Heart left ventricle (tissue), 16 donors: ENCODE data around the gene UEVLD. TPM values are rescaled to one million over a fixed set of nuclear protein-coding genes. Genes with fewer than 3 reads are reported as not detected.

Source experiments
- ATAC-seq, 4 donors: fragments of 200-7000 bp; cut with Tn5 transposase; one replicate each; pipeline ENCODE4 v1.9.1; 2020 to 2022; ENCODE audit warnings: moderate library complexity in 4 of 4, mild to moderate bottlenecking in 3 of 4, moderate number of reproducible peaks in 1 of 4
- DNase-seq, 5 donors: peaks; one replicate each; pipeline ENCODE4 v3.0.0-alpha.2; 2020
- H3K27ac ChIP-seq, 12 donors: fragments of 200-600 bp; sonication (generic) in 4 of 12; one replicate each; pipeline versions ENCODE4 v1.5.0 to v1.8.0; 2016 to 2022; ENCODE audit warnings: mild to moderate bottlenecking in 2 of 12
- H3K27me3 ChIP-seq, 9 donors: fragments of 200-600 bp; sonication (generic) in 2 of 9; one replicate each; pipeline versions ENCODE4 v1.5.1 to v1.8.0; 2016 to 2022; ENCODE audit warnings: mild to moderate bottlenecking in 3 of 9
- H3K36me3 ChIP-seq, 9 donors: fragments of 200-600 bp; sonication (generic) in 2 of 9; one replicate each; pipeline versions ENCODE4 v1.5.0 to v1.8.0; 2018 to 2022; ENCODE audit warnings: mild to moderate bottlenecking in 2 of 9
- H3K4me1 ChIP-seq, 12 donors: fragments of 200-600 bp; sonication (generic) in 4 of 12; one replicate each; pipeline versions ENCODE4 v1.5.0 to v1.8.0; 2016 to 2022; ENCODE audit warnings: mild to moderate bottlenecking in 3 of 12
- H3K4me3 ChIP-seq, 12 donors: fragments of 200-600 bp; sonication (generic) in 4 of 12; one replicate each; pipeline versions ENCODE4 v1.5.0 to v1.8.0; 2017 to 2022; ENCODE audit warnings: mild to moderate bottlenecking in 9 of 12, moderate library complexity in 4 of 12
- H3K9me3 ChIP-seq, 12 donors: fragments of 200-600 bp; sonication (generic) in 4 of 12; one replicate each; pipeline versions ENCODE4 v1.5.0 to v1.8.0; 2016 to 2022; ENCODE audit warnings: mild to moderate bottlenecking in 1 of 12
- CTCF ChIP-seq, 12 donors: fragments of 200-600 bp; sonication (generic) in 4 of 12; IDR thresholded peaks; one replicate each; pipeline versions ENCODE4 v1.5.0 to v1.8.0; 2018 to 2022; ENCODE audit warnings: antibody characterized with exemption in 12 of 12, mild to moderate bottlenecking in 5 of 12
- POLR2A ChIP-seq, 2 donors: fragments of 450-650 bp; IDR thresholded peaks; one replicate each; pipeline ENCODE4 v1.6.1; 2017; ENCODE audit warnings: antibody characterized with exemption in 2 of 2, mild to moderate bottlenecking in 2 of 2, moderate library complexity in 2 of 2
- WGBS, 4 donors: extraction: QIAGEN DNeasy Blood & Tissue Kit in 2 of 4; methylation state at CpG; one replicate each; pipeline versions ENCODE4 v1.1.5 to v1.1.7; 2013 to 2018; 5-methylcytosine and 5-hydroxymethylcytosine counted together
- intact Hi-C, 10 donors: fragments of 100-400 bp; cut with DNase I; formaldehyde crosslinking; loops; one replicate each; pipeline versions ENCODE4 v1.11.1 to v1.14.2; 2022
- long read RNA-seq, 3 donors: library from polyadenylated mRNA; unstranded; transcript quantifications; one replicate each; pipeline ENCODE4 v2.0.0, GENCODE V29; 2020 to 2021
- polyA plus RNA-seq, 2 donors: library from polyadenylated mRNA; stranded (reverse); fragments of 200-250 nt; gene quantifications; one replicate each; pipeline ENCODE4 v1.2.3, GENCODE V29; 2013
- total RNA-seq, 9 donors: library from RNA; depleted of rRNA in 2 of 9; stranded (reverse); fragments of >200 nt in 2 of 9; fragmentation: NEBNext Ultra II Directional in 3 of 9; extraction: Animal tissue kit (Norgen Biotek cat#: 25700) in 3 of 9; gene quantifications; one replicate each; pipeline versions ENCODE4 v1.1.0 to v1.2.4, GENCODE V29; 2016 to 2023
- donor health status: ischemic (EF 13 %, LVEDD 7.1; RV severe dilation, severe dysfunction).
- donor health status: healthy with polysubstance abuse.
- donor health status: DM: no; HTN: yes; CAD: no.
- donor health status: DM: no; HTN: no; CAD: no.
- donor health status: ischemic (EF 25% LVEDD 6.9; RV normal size, moderate dysfunction).
- donor health status: ischemic (EF 25% LVEDD 5.7; RV mildly dilated, moderate dysfunction).
- donor health status: healthy.
- donor health status: DM: yes; HTN: yes; CAD: no.
- donor health status: ischemic (EF 35%, LVEDD 5.7; RV mildly dilated, moderate dysfunction).
- donor health status: nonischemic (EF 11% LVEDD 7.7; RV severe dilation, severe dysfunction).
- donor health status: DM: yes; HTN: yes; CAD: no.
- donor health status: PGD.
- donor health status: ischemic (EF 29% LVEDD 5.4; RV normal size, mild dysfunction).
- donor health status: nonischemic (EF 23%, LVEDD 6.1; RV moderate dilation, normal function).

Gene UEVLD
- total RNA-seq: 10 to 100 TPM; 16.9 to 37.8 (median 23.1) TPM
- 10 to 100 TPM in 1 of 2 donors, 1 to 10 TPM in 1; 4.3 to 15.4 TPM for polyA plus RNA-seq
- long read RNA-seq, donor 1, full-length matches to known transcripts: 28 of 32 reads
- long read RNA-seq, donor 1, partial matches to known transcripts: 1 of 32 reads
- long read RNA-seq, donor 1, other reads (novel, unspliced or antisense): 3 of 32 reads
- long read RNA-seq, donor 2, full-length matches to known transcripts: 60 of 78 reads
- long read RNA-seq, donor 2, partial matches to known transcripts: 6 of 78 reads
- long read RNA-seq, donor 2, other reads (novel, unspliced or antisense): 12 of 78 reads
- long read RNA-seq, donor 3, full-length matches to known transcripts: 29 of 39 reads
- long read RNA-seq, donor 3, partial matches to known transcripts: 0 of 39 reads
- long read RNA-seq, donor 3, other reads (novel, unspliced or antisense): 10 of 39 reads

DNA sequence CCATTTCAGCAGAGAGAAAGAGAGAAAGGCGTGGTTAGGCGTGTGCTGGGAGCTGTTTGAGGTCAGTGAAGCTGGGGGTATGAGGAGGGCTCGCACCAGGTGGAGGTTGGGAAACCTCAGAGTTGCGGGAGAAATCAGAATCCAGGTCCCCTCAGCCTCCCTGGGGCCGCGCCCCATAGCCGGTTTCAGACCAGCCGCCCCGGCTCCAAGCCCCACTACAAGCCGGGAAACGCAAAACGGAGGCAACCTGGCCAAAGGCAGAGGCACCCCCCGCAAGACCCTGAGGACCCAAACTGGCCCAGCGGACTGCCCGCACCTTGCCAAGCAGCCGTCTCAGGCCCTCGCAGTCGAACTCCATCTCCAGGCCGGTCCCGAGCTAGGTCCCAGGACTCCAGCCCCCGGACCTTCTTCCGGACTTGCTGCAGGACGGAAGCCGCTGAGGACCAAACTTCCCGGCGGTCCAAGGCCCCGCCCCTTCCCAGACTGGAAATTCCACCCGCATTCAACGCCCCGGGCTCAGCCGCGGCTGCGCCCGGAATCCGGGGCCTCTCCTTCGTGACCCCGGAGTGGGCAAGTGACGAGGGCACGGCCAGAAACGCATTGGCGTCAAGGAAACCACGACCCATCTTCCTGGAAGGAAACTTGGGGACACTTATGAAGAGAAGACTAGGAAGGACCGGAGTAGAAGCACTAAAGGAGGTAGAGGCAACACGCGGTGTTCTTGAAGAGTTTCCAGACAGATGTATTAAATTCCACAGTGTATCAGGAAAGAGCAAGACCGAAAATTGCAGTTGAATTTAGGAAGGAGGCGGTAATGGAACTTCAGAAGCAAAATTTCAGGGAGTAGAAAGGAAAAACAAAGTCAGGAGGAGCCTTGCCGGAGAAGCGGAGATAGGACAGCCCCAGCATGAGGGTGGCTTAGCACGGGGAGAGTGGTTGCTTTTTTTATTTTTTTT, at the start of gene UEVLD:
Gene UEVLD (minus strand): TSS at position 438 of the 956 bp plus-strand sequence. CDS start 80 bp downstream, at position 358.
- peak; percentile 92 to 94 (median 93) for DNase-seq
- Histone ChIP-seq H3K9me3 (no peaks in the 10 kb centered on the region), H3K27me3 (no peaks in the 10 kb centered on the region), H3K4me3 (peak within 1 kb of the TSS; percentile 68 to 97 (median 86)), H3K36me3 (peaks cover 0 to 8% (median 0%) of the 10 kb centered on the region in 9 donors), H3K4me1 (peaks cover 4 to 42% (median 30%) of the 10 kb centered on the region in 12 donors), H3K27ac (peak within 1 kb of the TSS; percentile 51 to 91 (median 86))
- 0 to 1% (median 1%) methylated on average over 46 to 50 of the region's 50 CpGs for WGBS, 4 donors
- TF ChIP-seq POLR2A (IDR thresholded peaks at IDR 0.05) (peak in 1 of 2 donors; percentile 73), CTCF (IDR thresholded peaks at IDR 0.05) (no peak)
- intact Hi-C loops: loop anchor here in 7 of 10 donors (1.0 to 10.0 kb wide), 7 partner anchors 44 to 134 kb away; partner anchors contain the start of genes SPTY2D1 (in 6 of the 7), TMEM86A (in 2 of the 7) and TSG101 (in 1 of the 7)
- ATAC-seq: peak; percentile 93 to 99 (median 97)

GRCh38 chr11:18634140-18635032, 45.9 kb upstream of the UEVLD start, which contains the start of gene SPTY2D1:
Gene SPTY2D1 (minus strand): TSS chr11:18634342. CDS start chr11:18634257, 85 bp downstream.
- Histone ChIP-seq H3K9me3 (peaks cover 0 to 4% (median 0%) of the 10 kb centered on the region in 12 donors), H3K4me1 (peaks cover 0 to 23% (median 15%) of the 10 kb centered on the region in 12 donors), H3K27ac (peak within 1 kb of the TSS; percentile 89 to 97 (median 94)), H3K27me3 (no peaks in the 10 kb centered on the region), H3K4me3 (peak within 1 kb of the TSS; percentile 72 to 99 (median 93)), H3K36me3 (peaks cover 0 to 6% (median 0%) of the 10 kb centered on the region in 9 donors)
- TF ChIP-seq POLR2A (IDR thresholded peaks at IDR 0.05) (peak; percentile 4 to 89), CTCF (IDR thresholded peaks at IDR 0.05) (peak in 1 of 12 donors; percentile 24)
- intact Hi-C loops: loop anchor here (1.0 to 10.0 kb wide), 17 partner anchors 42 to 320 kb away; partner anchors contain the start of genes UEVLD (in 5 of the 10), GTF2H1 (in 4 of the 10), HPS5 (in 4 of the 10) and TMEM86A (in 3 of the 10)
- ATAC-seq (peak; percentile 99 to 100 (median 99)), DNase-seq (peak; percentile 99 to 100 (median 99))
- WGBS, 4 donors: 0% methylated on average over 47 to 60 of the region's 60 CpGs
